GM18907 (cell line): Measurements from ENCODE around the gene AFF4.

Experiments used
- ATAC-seq: cut with Tn5 transposase; IDR thresholded peaks from one replicate; pipeline ENCODE4 v1.9.1; 2021; ENCODE audit warnings: mild to moderate bottlenecking, moderate library complexity; ENCODE audit not compliant: unreplicated experiment

The AFF4 gene

DNA sequence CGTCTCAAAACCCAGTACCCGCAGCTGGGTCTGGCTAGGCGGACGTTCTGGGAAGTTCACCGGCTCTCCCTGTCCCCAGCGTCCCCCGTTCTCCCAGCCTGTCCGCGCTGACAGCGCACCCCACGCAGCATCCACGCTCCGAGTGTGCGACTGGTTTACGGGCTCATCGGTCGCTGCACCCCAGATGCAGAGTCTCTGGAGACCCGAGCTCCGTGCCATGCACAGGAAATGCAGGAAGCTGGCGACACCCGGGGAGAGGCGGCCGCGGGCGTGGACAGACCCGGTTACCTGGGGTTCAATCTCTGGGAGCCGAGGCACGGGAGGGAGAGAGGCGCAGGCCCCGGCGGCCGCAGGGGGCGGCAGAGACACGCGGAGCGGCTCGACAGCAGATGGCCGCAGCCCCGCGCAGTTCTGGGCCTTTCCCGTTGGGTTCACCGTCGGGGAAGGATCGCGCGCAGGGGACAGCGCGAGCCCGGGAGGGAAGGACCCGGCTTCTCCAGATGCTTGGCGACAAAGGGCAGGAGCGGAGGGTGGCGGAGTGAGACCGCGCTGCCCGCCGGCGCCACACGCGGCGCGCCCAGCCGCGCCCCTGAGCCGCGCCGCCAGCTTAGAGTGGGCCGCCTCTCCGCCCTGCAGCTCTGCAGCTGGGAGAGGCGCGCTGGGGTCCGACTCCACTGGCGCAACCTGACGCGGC lies 133.5 kb downstream of the AFF4 start:
- ATAC-seq = peak; percentile 75

DNA sequence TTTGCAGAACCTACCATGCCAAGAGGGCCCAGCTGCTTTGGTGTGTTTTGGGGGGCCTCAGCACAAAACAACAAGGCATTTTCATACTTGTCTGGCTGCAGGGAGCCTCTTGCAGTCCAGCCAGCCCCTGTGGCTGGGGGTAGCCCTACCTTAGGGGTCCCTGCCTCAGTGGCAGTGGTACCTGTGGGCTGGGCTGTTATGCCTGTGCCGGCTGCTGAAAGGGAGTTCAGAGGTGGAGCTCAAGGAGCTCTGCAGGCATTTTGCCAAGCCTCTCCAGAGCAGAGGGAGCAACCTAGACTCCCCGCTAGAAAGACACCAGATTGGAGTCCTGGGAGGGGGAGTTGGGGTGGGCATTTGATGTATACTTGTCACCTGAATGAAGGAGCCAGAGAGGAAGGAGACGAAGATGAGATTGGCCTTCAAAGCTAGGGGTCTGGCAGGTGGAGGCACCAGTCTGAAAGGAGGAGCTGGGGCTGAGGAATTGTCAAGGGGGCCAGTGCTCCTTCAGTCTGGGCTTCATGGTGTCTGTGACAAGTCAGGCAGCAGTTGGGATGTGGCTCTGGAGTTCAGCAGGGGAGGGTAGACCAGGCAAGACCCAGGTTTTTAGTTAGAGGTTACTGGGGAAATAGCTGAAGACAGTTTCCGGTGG lies 134.5 kb downstream of the AFF4 start:
- no peak for ATAC-seq

DNA sequence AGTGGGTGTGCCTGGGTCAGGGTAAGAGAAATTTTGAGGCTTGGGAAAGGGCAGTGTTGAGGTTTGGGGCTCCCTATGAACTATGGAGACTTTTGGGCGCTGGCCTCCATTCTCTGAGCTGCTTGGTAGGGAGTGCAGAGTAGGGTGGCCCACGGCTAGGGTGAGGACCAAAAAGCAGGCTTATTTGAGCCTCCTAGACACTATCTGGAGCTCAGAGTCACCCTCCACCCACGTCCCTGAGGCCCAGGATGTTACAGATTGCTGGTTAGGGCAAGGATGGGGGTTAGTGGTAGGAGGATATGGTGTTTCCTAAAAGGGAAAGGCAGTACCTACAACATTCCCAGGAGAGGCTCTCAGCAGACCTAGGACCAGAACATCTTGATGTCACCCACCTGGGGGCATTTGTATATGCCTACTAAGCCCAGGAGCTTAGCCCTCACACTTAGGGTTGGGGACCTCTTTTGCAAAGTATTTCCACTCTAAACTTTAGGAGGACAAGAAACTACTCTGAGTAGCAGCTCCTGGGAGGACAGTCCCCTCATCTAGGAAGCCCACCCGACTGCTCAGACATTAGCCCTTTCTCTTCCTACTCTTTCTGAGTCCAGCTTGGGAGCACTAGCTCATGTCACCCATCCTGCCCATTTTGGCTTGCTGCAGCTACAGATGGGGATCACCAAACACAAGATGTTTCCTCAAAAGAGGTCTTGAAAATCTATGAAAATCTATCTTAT lies 135.3 kb downstream of the AFF4 start:
- ATAC-seq = no peak

DNA sequence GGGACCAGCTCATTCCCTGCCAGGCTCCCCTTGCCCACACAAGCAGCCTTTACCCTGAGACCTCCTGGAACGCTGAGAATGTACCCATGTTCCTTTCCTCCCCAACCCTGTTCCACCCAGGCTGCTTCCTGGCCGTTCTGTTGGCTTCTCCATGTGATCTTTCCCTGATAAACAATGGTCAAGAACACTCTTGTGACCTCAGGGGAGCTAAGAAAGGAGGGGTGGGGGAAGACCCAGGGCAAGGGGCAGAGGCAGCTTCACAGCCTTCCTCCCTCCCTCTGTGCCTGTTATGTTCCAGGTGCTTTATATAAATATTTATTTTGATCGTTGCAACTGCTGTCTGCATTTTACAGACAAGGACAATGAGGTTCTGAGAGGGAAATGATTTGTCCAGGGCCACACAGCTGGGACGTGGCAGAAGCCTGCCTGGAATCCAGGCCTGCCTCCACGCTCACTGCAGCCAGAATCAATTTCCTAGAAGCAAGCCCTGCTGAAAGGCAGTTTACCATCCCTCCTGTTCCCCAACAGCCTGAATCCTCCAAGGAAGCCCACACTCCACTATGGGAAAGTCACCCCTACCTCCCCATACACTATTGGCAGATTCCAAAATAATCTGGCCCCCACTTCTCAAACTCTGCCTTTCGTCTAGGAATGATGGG lies 136.9 kb downstream of the AFF4 start:
- no peak for ATAC-seq

DNA sequence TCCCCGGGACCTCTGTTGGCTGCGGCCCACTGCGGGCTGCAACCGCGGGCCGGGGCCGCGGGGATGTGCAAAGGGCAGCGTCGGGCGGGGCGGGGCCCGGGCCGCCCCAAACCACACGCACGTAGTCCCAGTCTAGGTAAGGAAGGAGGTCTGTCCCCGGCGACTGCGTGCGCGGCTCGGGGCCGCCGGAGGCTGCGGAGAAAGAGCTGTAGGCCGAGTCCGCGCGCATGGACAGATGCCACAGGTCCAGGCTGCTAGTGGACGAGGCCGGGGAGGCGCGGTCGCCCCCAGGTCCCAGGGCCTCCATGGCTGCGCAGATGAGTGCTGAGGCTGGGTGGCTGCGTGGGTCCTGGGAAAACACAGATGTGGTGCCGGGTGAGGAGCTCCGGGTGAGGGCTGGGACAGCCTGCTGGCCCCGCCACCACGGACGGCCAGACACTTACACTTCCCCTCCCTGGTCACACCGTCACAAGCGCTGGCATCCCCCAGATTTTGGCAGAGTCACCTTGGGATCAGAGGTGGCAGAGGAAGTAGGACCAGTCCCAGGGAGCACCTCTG lies 137.5 kb downstream of the AFF4 start:
- no peak for ATAC-seq
